ENCODE results near the gene FNIP1. TPM values are rescaled to one million over a fixed set of nuclear protein-coding genes. Genes with fewer than 3 reads are reported as not detected.
"Not testable (repeated sequence)": the region's sequence is repeated elsewhere in the genome, so short reads cannot be mapped to it uniquely, and the experiment has no call there.

FNIP1 gene
- total RNA-seq, 1 experiment from 2014 or later, result 26.4 TPM

GRCh38 chr5:131716650-131717049, 80.2 kb downstream of the FNIP1 start:
- DNase-seq (ENCODE audit: low spot score), result no peak
- in situ Hi-C loops (cut with HindIII; ENCODE audit: low sequenced_read_pairs), result no loop called here

GRCh38 chr5:131710391-131710790, 86.4 kb downstream of the FNIP1 start:
- in situ Hi-C loops (cut with HindIII; ENCODE audit: low sequenced_read_pairs), result no loop called here
- no peak for DNase-seq (ENCODE audit: low spot score)

- DNase-seq (ENCODE audit: low spot score), result no peak
- in situ Hi-C loops (cut with HindIII; ENCODE audit: low sequenced_read_pairs), result no loop called here
Measured at GRCh38 chr5:131709043-131709442, 87.8 kb downstream of the FNIP1 start.

GRCh38 chr5:131706281-131706680, 90.5 kb downstream of the FNIP1 start:
- in situ Hi-C loops (cut with HindIII; ENCODE audit: low sequenced_read_pairs), result no loop called here

GRCh38 chr5:131694926-131695325, 101.9 kb downstream of the FNIP1 start:
- DNase-seq (ENCODE audit: low spot score), result no peak
- in situ Hi-C loops (cut with HindIII; ENCODE audit: low sequenced_read_pairs), result no loop called here

More at GRCh38 chr5:131706281-131706680, 90.5 kb downstream of the FNIP1 start:
- no peak for DNase-seq (ENCODE audit: low spot score)

GRCh38 chr5:131693894-131694293, 102.9 kb downstream of the FNIP1 start:
- in situ Hi-C loops (cut with HindIII; ENCODE audit: low sequenced_read_pairs), result no loop called here
- DNase-seq (ENCODE audit: low spot score), result no peak

- in situ Hi-C loops (cut with HindIII; ENCODE audit: low sequenced_read_pairs), result no loop called here
- no peak for DNase-seq (ENCODE audit: low spot score)
Measured at GRCh38 chr5:131685516-131686171, 111.2 kb downstream of the FNIP1 start.

GRCh38 chr5:131684595-131684994, 112.2 kb downstream of the FNIP1 start:
- no peak for DNase-seq (ENCODE audit: low spot score)
- in situ Hi-C loops (cut with HindIII; ENCODE audit: low sequenced_read_pairs), result no loop called here

GRCh38 chr5:131684051-131684450, 112.8 kb downstream of the FNIP1 start:
- no peak for DNase-seq (ENCODE audit: low spot score)
- in situ Hi-C loops (cut with HindIII; ENCODE audit: low sequenced_read_pairs), result no loop called here

- in situ Hi-C loops (cut with HindIII; ENCODE audit: low sequenced_read_pairs), result no loop called here
- no peak for DNase-seq (ENCODE audit: low spot score)
Measured at GRCh38 chr5:131682826-131683225, 114.0 kb downstream of the FNIP1 start.

GRCh38 chr5:131682175-131682574, 114.6 kb downstream of the FNIP1 start:
- in situ Hi-C loops (cut with HindIII; ENCODE audit: low sequenced_read_pairs), result no loop called here
- no peak for DNase-seq (ENCODE audit: low spot score)

- DNase-seq (ENCODE audit: low spot score), result no peak
- in situ Hi-C loops (cut with HindIII; ENCODE audit: low sequenced_read_pairs), result no loop called here
Measured at GRCh38 chr5:131679911-131680310, 116.9 kb downstream of the FNIP1 start.

GRCh38 chr5:131678273-131678672, 118.5 kb downstream of the FNIP1 start:
- in situ Hi-C loops (cut with HindIII; ENCODE audit: low sequenced_read_pairs); DNase-seq (ENCODE audit: low spot score): not testable (repeated sequence)

- in situ Hi-C loops (cut with HindIII; ENCODE audit: low sequenced_read_pairs), result no loop called here
- no peak for DNase-seq (ENCODE audit: low spot score)
Measured at GRCh38 chr5:131677115-131677514, 119.7 kb downstream of the FNIP1 start.

GRCh38 chr5:131672776-131673175, 124.0 kb downstream of the FNIP1 start:
- no peak for DNase-seq (ENCODE audit: low spot score)
- in situ Hi-C loops (cut with HindIII; ENCODE audit: low sequenced_read_pairs), result no loop called here

GRCh38 chr5:131671994-131672655, 124.7 kb downstream of the FNIP1 start:
- in situ Hi-C loops (cut with HindIII; ENCODE audit: low sequenced_read_pairs), result no loop called here
- peak; percentile 18 for DNase-seq (ENCODE audit: low spot score)

GRCh38 chr5:131671409-131671808, 125.4 kb downstream of the FNIP1 start:
- in situ Hi-C loops (cut with HindIII; ENCODE audit: low sequenced_read_pairs), result no loop called here

GRCh38 chr5:131664929-131665328, 131.9 kb downstream of the FNIP1 start:
- in situ Hi-C loops (cut with HindIII; ENCODE audit: low sequenced_read_pairs), result no loop called here

More at GRCh38 chr5:131671409-131671808, 125.4 kb downstream of the FNIP1 start:
- no peak for DNase-seq (ENCODE audit: low spot score)

GRCh38 chr5:131661933-131662332, 134.9 kb downstream of the FNIP1 start:
- DNase-seq (ENCODE audit: low spot score), result no peak
- in situ Hi-C loops (cut with HindIII; ENCODE audit: low sequenced_read_pairs), result no loop called here

More at GRCh38 chr5:131664929-131665328, 131.9 kb downstream of the FNIP1 start:
- DNase-seq (ENCODE audit: low spot score), result no peak

GRCh38 chr5:131659841-131660240, 137.0 kb downstream of the FNIP1 start:
- no peak for DNase-seq (ENCODE audit: low spot score)
- in situ Hi-C loops (cut with HindIII; ENCODE audit: low sequenced_read_pairs), result no loop called here

GRCh38 chr5:131659290-131659689, 137.5 kb downstream of the FNIP1 start:
- in situ Hi-C loops (cut with HindIII; ENCODE audit: low sequenced_read_pairs), result no loop called here
- no peak for DNase-seq (ENCODE audit: low spot score)

Data from G401 (cell line).